ENCODE data around the gene USP15.

The USP15 gene

GRCh38 chr12:62382526-62382925 lies 122.3 kb downstream of the USP15 start:
- DNase-seq (ENCODE audit: low spot score), result no peak
- TF ChIP-seq CTCF (IDR thresholded peaks at IDR 0.05; ENCODE audit: extremely low read depth, missing control alignments), result no peak

DNA sequence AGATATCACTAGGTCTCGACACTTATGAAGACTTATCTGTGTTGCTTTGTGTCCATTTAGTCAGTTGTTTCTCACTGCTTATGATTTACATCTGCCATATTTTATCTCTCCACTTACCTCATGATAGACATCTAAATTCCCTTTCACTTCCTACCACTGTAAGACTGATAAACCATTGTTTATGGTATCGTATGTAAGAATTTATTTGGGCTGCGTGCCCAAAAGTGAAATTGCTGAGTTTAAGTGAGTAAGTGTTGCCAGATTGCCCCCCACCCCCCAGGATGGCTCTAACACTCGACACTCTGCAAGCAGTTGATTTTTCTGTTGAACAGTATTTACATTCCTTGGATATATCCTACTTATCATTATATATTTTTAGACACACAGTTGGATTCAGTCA lies 136.5 kb downstream of the USP15 start:
- TF ChIP-seq CTCF (IDR thresholded peaks at IDR 0.05; ENCODE audit: extremely low read depth, missing control alignments), result no peak
- no peak for DNase-seq (ENCODE audit: low spot score)

DNA sequence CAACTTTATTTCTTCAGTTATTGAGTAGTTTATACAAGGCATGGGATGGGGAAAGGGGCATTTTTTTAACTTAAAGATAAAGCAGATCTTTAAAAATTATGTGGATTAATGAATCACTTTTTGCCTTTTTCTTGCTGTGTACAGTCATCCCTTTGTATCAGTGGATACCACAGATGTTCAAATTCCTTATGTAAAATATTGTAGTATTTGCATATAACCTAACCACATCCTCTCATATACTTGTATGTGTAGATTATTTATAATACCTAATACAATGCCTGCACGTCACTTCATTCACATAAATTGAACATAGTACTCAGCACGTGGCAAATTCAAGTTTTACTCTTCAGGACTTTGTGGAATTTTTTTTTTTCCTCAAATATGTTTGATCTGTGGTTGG lies 139.9 kb downstream of the USP15 start:
- no peak for DNase-seq (ENCODE audit: low spot score)
- TF ChIP-seq CTCF (IDR thresholded peaks at IDR 0.05; ENCODE audit: extremely low read depth, missing control alignments), result no peak

DNA sequence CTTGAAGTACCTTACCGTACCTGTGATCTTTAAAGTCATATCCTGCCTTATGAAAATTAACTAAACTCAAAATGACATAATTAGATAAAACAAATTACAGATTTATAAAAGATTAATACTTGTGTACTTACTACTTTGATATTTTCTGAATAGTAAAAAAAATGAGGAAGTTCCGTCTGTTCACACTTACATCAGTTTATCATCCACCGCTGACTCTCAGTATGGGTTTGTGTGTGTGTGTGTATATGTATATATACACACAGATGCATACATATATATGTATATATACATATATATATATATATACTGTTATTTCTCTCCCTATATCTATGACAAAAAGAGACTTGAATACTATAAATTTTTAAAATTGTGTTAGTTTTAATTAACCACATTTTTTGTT lies 141.4 kb downstream of the USP15 start:
- DNase-seq (ENCODE audit: low spot score), result no peak
- no peak for TF ChIP-seq CTCF (IDR thresholded peaks at IDR 0.05; ENCODE audit: extremely low read depth, missing control alignments)

- no peak for DNase-seq (ENCODE audit: low spot score)
- TF ChIP-seq CTCF (IDR thresholded peaks at IDR 0.05; ENCODE audit: extremely low read depth, missing control alignments), result no peak
Observed at GRCh38 chr12:62403031-62403430, 142.8 kb downstream of the USP15 start.

DNA sequence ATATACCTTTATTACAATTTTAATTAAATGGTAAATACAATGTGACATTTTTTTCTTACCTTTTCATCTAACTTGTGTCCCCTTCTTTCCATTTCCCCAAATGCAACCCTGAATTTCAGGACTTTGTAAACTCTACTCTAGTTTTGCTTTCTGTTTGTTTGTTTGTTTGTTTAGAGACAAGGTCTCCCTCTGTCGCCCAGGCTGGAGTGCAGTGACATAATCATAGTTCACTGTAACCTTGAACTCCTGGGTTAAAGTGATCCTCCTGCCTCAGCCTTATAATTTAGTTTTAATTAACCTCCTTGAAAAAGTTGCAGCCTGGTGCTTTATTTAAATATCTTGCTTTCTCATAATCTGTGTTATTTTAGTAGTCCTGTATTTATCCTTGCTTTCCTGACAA lies 147.4 kb downstream of the USP15 start:
- no peak for TF ChIP-seq CTCF (IDR thresholded peaks at IDR 0.05; ENCODE audit: extremely low read depth, missing control alignments)
- DNase-seq (ENCODE audit: low spot score), result no peak

DNA sequence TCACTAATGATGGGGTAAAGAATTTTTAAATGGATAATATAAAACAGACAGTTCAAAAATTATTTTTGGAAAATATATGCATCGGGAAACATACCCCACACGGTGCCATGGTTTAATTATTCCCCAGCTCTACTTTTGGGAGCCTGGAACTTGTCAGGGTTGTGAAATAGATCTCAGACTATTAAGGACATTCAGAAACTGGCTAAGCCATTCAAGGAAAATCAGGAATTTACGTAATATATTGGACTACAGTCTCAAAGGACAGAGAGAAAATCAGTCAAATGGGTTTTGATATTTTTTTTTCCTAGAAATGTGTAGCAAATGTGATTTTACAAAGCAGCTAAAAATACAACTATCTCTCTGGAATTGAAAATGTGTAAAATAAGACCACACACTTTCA lies 148.9 kb downstream of the USP15 start:
- no peak for TF ChIP-seq CTCF (IDR thresholded peaks at IDR 0.05; ENCODE audit: extremely low read depth, missing control alignments)
- DNase-seq (ENCODE audit: low spot score), result no peak

All from GM20000 (cell line).